ENCODE data around the gene GAPDHS. TPM values are rescaled to one million over a fixed set of nuclear protein-coding genes. Genes with fewer than 3 reads are reported as not detected.

GAPDHS gene
- total RNA-seq, 4 donors from 2014 or later, result 0.54 TPM; not detected in 3

GRCh38 chr19:35522745-35523327 lies 10.4 kb upstream of the GAPDHS start:
- no peaks in the 10 kb centered on the region for H3K36me3 ChIP-seq
- no peak for TF ChIP-seq POLR2A (IDR thresholded peaks at IDR 0.05)
- no peak for TF ChIP-seq CTCF (IDR thresholded peaks at IDR 0.05)
- no peaks in the 10 kb centered on the region for H3K27me3 ChIP-seq
- H3K27ac ChIP-seq, result no peak overlapping the region
- DNase-seq, result no peak
- no peaks in the 10 kb centered on the region for H3K9me3 ChIP-seq
- no peak overlapping the region for H3K4me3 ChIP-seq
- H3K4me1 ChIP-seq, result no peaks in the 10 kb centered on the region

- Histone ChIP-seq H3K4me3 (no peak overlapping the region), H3K4me1 (no peaks in the 10 kb centered on the region), H3K9me3 (no peaks in the 10 kb centered on the region), H3K27ac (no peak overlapping the region), H3K27me3 (no peaks in the 10 kb centered on the region), H3K36me3 (no peaks in the 10 kb centered on the region)
- DNase-seq, result no peak
- no peak for TF ChIP-seq CTCF (IDR thresholded peaks at IDR 0.05)
- no peak for TF ChIP-seq POLR2A (IDR thresholded peaks at IDR 0.05)
Observed at GRCh38 chr19:35524181-35524837, 8.9 kb upstream of the GAPDHS start.

- Histone ChIP-seq H3K36me3 (no peaks in the 10 kb centered on the region), H3K9me3 (no peaks in the 10 kb centered on the region), H3K27me3 (no peaks in the 10 kb centered on the region), H3K27ac (no peak overlapping the region), H3K4me3 (no peak overlapping the region), H3K4me1 (no peaks in the 10 kb centered on the region)
- no peak for DNase-seq
- TF ChIP-seq POLR2A (IDR thresholded peaks at IDR 0.05), result no peak
- no peak for TF ChIP-seq CTCF (IDR thresholded peaks at IDR 0.05)
Observed at GRCh38 chr19:35525873-35526272, 7.4 kb upstream of the GAPDHS start.

GRCh38 chr19:35528218-35529038 lies 4.8 kb upstream of the GAPDHS start, which contains the start of gene SBSN:
Gene SBSN, minus strand, starts transcription at chr19:35528311. Its CDS starts 30 bp downstream, at chr19:35528281.
- no peak for DNase-seq
- Histone ChIP-seq H3K4me3 (no peak within 1 kb of the TSS), H3K4me1 (no peaks in the 10 kb centered on the region), H3K27me3 (peaks cover 0 to 2% of the 10 kb centered on the region in 2 donors), H3K9me3 (no peaks in the 10 kb centered on the region), H3K27ac (no peak within 1 kb of the TSS), H3K36me3 (no peaks in the 10 kb centered on the region)
- TF ChIP-seq CTCF (IDR thresholded peaks at IDR 0.05), result no peak
- TF ChIP-seq POLR2A (IDR thresholded peaks at IDR 0.05), result no peak

GRCh38 chr19:35529241-35530218 lies 3.7 kb upstream of the GAPDHS start:
- Histone ChIP-seq H3K27me3 (peaks cover 0 to 5% of the 10 kb centered on the region in 2 donors), H3K36me3 (no peaks in the 10 kb centered on the region), H3K9me3 (no peaks in the 10 kb centered on the region), H3K4me1 (no peaks in the 10 kb centered on the region), H3K27ac (no peak overlapping the region), H3K4me3 (no peak overlapping the region)
- no peak for DNase-seq
- TF ChIP-seq CTCF (IDR thresholded peaks at IDR 0.05), result no peak
- no peak for TF ChIP-seq POLR2A (IDR thresholded peaks at IDR 0.05)
